Measurements from ENCODE around the gene CLEC1B. TPM values are rescaled to one million over a fixed set of nuclear protein-coding genes. Genes with fewer than 3 reads are reported as not detected.

Gene CLEC1B
- total RNA-seq, 1 donor from 2014 or later: not detected

DNA sequence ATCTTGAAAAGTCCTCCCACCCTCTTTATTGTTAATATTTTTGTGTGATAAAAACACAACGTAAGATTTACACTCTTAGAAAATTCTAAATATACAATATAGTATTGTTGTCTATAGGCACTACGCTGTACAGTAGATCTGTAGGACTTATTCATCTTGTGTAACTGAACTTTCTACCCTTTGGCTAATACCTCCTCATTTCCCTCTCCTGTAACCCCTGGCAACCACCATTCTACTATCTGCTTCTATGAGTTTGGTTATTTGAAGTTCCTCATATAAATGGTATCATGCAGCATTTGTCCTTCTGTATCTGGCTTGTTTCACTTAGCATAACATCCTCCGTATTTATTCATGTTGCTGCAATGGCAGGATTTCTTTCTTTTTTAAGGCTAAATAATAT, 26.3 kb upstream of the CLEC1B start:
- H3K27me3 ChIP-seq: no peaks in the 10 kb centered on the region
- DNase-seq (ENCODE audit: extremely low spot score in 2 of 2): no peak
- H3K27ac ChIP-seq: no peak overlapping the region
- TF ChIP-seq POLR2AphosphoS5 (IDR thresholded peaks at IDR 0.05; ENCODE audit: insufficient read depth in 1 of 2, low read depth in 1 of 2) (no peak), POLR2A (IDR thresholded peaks at IDR 0.05) (no peak)
- TF ChIP-seq, protein P1, sequence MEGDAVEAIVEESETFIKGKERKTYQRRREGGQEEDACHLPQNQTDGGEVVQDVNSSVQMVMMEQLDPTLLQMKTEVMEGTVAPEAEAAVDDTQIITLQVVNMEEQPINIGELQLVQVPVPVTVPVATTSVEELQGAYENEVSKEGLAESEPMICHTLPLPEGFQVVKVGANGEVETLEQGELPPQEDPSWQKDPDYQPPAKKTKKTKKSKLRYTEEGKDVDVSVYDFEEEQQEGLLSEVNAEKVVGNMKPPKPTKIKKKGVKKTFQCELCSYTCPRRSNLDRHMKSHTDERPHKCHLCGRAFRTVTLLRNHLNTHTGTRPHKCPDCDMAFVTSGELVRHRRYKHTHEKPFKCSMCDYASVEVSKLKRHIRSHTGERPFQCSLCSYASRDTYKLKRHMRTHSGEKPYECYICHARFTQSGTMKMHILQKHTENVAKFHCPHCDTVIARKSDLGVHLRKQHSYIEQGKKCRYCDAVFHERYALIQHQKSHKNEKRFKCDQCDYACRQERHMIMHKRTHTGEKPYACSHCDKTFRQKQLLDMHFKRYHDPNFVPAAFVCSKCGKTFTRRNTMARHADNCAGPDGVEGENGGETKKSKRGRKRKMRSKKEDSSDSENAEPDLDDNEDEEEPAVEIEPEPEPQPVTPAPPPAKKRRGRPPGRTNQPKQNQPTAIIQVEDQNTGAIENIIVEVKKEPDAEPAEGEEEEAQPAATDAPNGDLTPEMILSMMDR (IDR thresholded peaks at IDR 0.05): no peak
- no peaks in the 10 kb centered on the region for H3K36me3 ChIP-seq
- H3K4me1 ChIP-seq: no peaks in the 10 kb centered on the region
- H3K4me3 ChIP-seq: no peak overlapping the region
- intact Hi-C loops (cut with DNase I): no loop called here
- no peaks in the 10 kb centered on the region for H3K9me3 ChIP-seq

DNA sequence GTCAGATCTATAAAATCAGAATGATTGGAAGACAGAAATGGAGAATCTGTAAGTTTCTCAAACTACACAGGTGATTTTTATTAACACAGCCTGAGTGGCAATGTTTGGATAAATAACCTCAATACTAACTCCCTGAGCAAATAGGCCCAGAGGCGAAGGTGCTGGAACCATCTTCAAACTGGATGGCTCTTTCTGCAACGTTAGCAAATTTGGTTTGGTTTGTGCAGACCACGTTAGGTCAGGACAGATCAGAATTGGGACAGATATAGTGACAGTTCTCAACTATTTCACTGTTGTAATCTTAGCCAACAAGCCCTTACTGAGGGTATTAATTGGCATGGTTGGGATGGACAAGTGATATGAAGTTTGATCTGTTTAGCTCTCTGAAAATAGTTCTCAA, 22.4 kb upstream of the CLEC1B start:
- Histone ChIP-seq H3K9me3 (no peaks in the 10 kb centered on the region), H3K4me3 (no peak overlapping the region), H3K36me3 (no peaks in the 10 kb centered on the region), H3K4me1 (no peaks in the 10 kb centered on the region), H3K27ac (no peak overlapping the region), H3K27me3 (no peaks in the 10 kb centered on the region)
- TF ChIP-seq POLR2A (IDR thresholded peaks at IDR 0.05) (no peak), POLR2AphosphoS5 (IDR thresholded peaks at IDR 0.05; ENCODE audit: insufficient read depth in 1 of 2, low read depth in 1 of 2) (no peak)
- TF ChIP-seq, protein P1 (IDR thresholded peaks at IDR 0.05): no peak
- no peak for DNase-seq (ENCODE audit: extremely low spot score in 2 of 2)
- intact Hi-C loops (cut with DNase I): no loop called here

DNA sequence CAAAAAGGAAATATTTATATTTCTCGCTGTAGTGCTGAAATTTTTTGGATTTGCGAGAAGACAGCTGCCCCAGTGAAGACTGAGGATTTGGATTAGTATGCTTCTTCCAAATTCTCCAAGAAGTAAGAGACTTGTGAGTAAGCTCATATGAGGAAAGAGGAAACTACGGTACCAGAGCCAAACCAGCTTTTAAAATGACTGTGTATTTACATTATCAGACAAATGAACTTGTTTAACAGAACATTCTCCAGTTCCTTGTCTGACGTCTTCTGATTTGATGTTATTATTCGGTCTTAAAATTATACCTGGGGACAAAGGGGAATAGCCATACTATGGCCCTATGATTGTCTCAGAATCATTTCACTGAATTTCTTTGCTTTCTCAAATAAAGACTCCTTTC, 19.5 kb upstream of the CLEC1B start:
- Histone ChIP-seq H3K36me3 (no peaks in the 10 kb centered on the region), H3K27me3 (no peaks in the 10 kb centered on the region), H3K4me1 (no peaks in the 10 kb centered on the region), H3K9me3 (no peaks in the 10 kb centered on the region), H3K27ac (no peak overlapping the region), H3K4me3 (no peak overlapping the region)
- intact Hi-C loops (cut with DNase I): no loop called here
- TF ChIP-seq POLR2A (IDR thresholded peaks at IDR 0.05) (no peak), POLR2AphosphoS5 (IDR thresholded peaks at IDR 0.05; ENCODE audit: insufficient read depth in 1 of 2, low read depth in 1 of 2) (no peak)
- TF ChIP-seq, protein P1 (IDR thresholded peaks at IDR 0.05): no peak
- DNase-seq (ENCODE audit: extremely low spot score in 2 of 2): no peak

DNA sequence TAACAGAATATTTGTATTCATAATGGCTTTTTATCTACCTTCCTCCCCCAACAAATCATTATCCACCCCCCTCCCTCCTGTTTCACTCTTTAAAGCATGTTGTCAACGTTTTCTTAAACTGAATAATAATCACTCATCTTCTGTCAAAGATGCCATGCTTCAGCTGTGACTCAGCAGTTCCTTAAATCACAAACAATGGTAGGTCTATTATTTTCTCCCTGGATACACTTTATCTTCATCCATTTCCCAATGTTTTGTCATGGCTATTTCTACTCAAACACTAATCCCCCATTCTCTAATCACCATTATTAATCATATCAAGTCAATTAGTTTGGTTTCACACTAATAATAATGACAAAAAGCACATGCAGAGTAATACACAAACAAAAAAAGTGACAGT, 18.0 kb upstream of the CLEC1B start:
- intact Hi-C loops (cut with DNase I): no loop called here
- Histone ChIP-seq H3K4me1 (no peaks in the 10 kb centered on the region), H3K27ac (no peak overlapping the region), H3K36me3 (no peaks in the 10 kb centered on the region), H3K9me3 (no peaks in the 10 kb centered on the region), H3K4me3 (no peak overlapping the region), H3K27me3 (no peaks in the 10 kb centered on the region)
- TF ChIP-seq POLR2A (IDR thresholded peaks at IDR 0.05) (no peak), POLR2AphosphoS5 (IDR thresholded peaks at IDR 0.05; ENCODE audit: insufficient read depth in 1 of 2, low read depth in 1 of 2) (no peak)
- TF ChIP-seq, protein P1 (IDR thresholded peaks at IDR 0.05): no peak
- no peak for DNase-seq (ENCODE audit: extremely low spot score in 2 of 2)

DNA sequence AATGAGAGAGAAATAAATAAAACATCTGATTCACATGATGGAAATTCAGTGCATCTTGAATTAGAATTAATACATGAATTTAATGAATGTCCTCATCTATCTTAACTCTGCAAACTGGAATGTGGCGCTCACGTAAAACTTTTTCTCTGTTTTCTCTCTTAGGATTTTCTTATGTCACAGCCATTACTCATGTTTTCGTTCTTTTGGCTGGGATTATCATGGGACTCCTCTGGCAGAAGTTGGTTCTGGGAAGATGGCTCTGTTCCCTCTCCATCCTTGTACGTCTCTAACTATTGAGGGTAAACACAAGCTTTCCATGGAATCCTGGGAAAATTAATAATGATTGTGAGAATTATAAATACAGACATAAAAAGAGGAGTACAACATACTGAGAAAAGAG, 16.5 kb upstream of the CLEC1B start:
- TF ChIP-seq, protein P1 (IDR thresholded peaks at IDR 0.05): no peak
- no peak for TF ChIP-seq POLR2AphosphoS5 (IDR thresholded peaks at IDR 0.05; ENCODE audit: insufficient read depth in 1 of 2, low read depth in 1 of 2)
- TF ChIP-seq POLR2A (IDR thresholded peaks at IDR 0.05): no peak
- no peak overlapping the region for H3K27ac ChIP-seq

More for the DNA sequence above, 16.5 kb upstream of the CLEC1B start:
- H3K4me3 ChIP-seq: no peak overlapping the region
- H3K36me3 ChIP-seq: no peaks in the 10 kb centered on the region
- H3K4me1 ChIP-seq: no peaks in the 10 kb centered on the region
- H3K9me3 ChIP-seq: no peaks in the 10 kb centered on the region
- no peaks in the 10 kb centered on the region for H3K27me3 ChIP-seq
- intact Hi-C loops (cut with DNase I): no loop called here
- DNase-seq (ENCODE audit: extremely low spot score in 2 of 2): no peak
